Upper lobe of left lung (tissue), 4 donors: ENCODE data around the gene CMSS1.

ENCODE experiments used
- POLR2A ChIP-seq, 4 donors: fragments of 450-650 bp; IDR thresholded peaks; one replicate each; pipeline ENCODE4 v1.5.1; 2016 to 2017; ENCODE audit warnings: antibody characterized with exemption in 4 of 4, mild to moderate bottlenecking in 2 of 4
- TF ChIP-seq, protein P1 (sequence below), 6 experiments: fragments of 450-650 bp in 4 of 6; fragments of 200-600 bp in 2 of 6; sonication (generic) in 2 of 6; IDR thresholded peaks; one replicate each; pipeline ENCODE4 v1.5.1; 2016 to 2019; ENCODE audit warnings: antibody characterized with exemption in 6 of 6

DNA sequence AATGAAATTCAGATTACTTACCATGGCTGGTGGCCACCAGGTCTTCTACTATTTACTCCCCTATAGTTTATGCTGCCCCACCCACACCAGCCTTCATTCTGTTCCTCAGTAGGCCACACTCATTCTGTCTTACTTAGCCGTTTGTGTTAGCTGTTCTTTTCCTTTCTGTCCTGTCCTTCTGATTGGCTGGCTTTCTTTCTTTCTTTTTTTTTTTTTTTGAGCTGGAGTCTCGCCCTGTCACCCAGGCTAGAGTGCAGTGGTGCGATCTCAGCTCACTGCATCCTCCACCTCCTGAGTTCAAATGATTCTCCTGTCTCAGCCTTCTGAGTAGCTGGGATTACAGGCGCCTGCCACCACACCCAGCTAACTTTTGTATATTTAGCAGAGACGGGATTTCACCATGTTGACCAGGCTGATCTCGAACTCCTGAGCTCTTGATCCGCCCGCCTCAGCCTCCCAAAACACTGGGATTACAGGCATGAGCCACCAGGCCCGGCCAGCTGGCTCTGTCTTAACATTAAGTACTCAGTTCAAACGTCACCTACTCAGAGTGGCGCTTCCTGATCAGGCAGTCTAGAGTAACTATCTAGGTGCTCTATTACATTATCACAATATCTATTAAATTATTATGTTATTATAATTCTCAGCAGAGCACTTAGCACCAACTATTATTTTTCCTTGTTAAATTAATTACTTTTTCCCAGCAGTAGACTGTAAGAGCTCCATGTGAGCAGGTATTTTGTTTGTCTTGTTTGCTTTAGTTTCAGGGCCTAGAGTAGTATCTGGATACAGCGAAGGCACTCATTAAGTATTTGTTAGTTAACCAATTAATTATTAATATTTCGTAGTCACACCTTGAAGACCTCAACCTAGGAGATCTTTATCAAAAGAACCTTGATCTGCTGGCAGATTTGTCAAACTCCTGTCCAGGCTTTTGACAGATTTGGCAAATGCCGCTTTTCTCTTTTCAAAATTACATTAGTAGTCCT, 6.4 kb downstream of the CMSS1 start:
- TF ChIP-seq, protein P1, sequence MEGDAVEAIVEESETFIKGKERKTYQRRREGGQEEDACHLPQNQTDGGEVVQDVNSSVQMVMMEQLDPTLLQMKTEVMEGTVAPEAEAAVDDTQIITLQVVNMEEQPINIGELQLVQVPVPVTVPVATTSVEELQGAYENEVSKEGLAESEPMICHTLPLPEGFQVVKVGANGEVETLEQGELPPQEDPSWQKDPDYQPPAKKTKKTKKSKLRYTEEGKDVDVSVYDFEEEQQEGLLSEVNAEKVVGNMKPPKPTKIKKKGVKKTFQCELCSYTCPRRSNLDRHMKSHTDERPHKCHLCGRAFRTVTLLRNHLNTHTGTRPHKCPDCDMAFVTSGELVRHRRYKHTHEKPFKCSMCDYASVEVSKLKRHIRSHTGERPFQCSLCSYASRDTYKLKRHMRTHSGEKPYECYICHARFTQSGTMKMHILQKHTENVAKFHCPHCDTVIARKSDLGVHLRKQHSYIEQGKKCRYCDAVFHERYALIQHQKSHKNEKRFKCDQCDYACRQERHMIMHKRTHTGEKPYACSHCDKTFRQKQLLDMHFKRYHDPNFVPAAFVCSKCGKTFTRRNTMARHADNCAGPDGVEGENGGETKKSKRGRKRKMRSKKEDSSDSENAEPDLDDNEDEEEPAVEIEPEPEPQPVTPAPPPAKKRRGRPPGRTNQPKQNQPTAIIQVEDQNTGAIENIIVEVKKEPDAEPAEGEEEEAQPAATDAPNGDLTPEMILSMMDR (IDR thresholded peaks at IDR 0.05): no peak
- no peak for TF ChIP-seq POLR2A (IDR thresholded peaks at IDR 0.05)
